HG03342 (cell line): Measurements from ENCODE around the gene GNAL.
"Not testable (repeated sequence)": the region's sequence is repeated elsewhere in the genome, so short reads cannot be mapped to it uniquely, and the experiment has no call there.

Experiments used
- ATAC-seq: cut with Tn5 transposase; IDR thresholded peaks from one replicate; pipeline ENCODE4 v1.9.1; 2021; ENCODE audit warnings: mild to moderate bottlenecking, moderate library complexity; ENCODE audit not compliant: unreplicated experiment

GNAL gene

GRCh38 chr18:11688972-11689668 is at the start of gene GNAL:
Gene GNAL (plus strand): TSS chr18:11689264. CDS start chr18:11689564, 300 bp downstream.
- peak; percentile 77 for ATAC-seq

- not testable (repeated sequence) for ATAC-seq
Observed at GRCh38 chr18:11647310-11647709, 41.8 kb upstream of the GNAL start.

GRCh38 chr18:11647804-11648203 is 41.3 kb upstream of the GNAL start:
- not testable (repeated sequence) for ATAC-seq

- ATAC-seq: no peak
Observed at GRCh38 chr18:11649839-11650238, 39.2 kb upstream of the GNAL start.

GRCh38 chr18:11651899-11652298 is 37.2 kb upstream of the GNAL start:
- no peak for ATAC-seq

- no peak for ATAC-seq
Observed at GRCh38 chr18:11653521-11653920, 35.5 kb upstream of the GNAL start.

DNA sequence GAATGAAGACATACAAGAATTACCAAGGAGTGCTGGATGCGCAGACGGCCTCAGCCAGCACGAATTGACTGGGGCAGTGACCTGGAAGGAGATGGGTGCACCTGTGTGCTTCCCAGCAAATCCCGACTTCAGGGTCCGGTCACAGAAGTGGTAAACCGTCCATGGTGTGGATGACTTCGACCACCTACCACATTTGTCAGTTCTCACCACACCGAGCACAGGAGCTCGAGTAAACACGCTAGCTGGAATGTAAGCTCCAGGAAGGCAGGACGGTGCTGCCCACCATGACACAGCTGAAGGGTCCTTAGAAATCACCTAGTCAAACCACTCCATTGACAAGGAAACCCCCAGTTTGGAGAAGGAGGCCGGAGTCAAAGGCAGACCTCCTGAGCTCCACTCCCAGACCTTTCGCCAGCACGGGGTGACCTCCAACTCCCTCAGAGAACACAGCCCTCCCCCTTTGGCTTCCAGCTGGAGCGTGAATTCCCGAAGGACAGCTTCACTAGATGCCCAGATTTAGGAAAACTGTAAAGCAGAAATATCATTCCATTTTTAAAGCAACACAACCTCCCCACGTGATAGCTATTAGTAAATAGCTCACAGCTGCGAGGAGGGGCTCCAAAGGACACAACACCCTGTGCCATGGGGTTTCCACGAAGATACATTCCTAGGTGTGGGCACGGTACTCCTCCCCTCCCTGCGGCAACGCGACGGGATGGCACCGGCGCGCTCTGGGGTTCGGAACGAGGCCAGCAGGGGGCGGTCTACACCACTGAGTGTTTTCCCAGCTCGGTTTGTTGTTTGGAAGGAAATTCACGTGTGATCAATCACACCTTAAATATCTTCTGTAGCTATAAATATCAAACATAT is 34.1 kb upstream of the GNAL start:
- ATAC-seq: no peak

DNA sequence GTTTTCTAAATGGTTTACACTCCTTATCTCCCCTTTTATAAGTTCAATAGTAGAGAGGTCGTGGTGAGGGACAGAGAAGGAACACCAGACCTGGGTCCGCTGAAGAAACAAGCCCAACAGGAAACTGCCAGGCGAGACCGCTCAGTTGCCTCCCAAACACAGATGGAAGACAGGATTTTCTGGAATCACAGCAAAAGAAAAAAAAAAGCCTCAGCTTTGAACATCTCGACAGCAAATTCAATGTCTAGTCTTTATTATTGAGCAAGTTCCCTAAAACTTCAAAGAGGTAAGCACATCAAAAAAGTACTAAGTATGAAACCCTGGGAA is 33.5 kb upstream of the GNAL start:
- no peak for ATAC-seq

DNA sequence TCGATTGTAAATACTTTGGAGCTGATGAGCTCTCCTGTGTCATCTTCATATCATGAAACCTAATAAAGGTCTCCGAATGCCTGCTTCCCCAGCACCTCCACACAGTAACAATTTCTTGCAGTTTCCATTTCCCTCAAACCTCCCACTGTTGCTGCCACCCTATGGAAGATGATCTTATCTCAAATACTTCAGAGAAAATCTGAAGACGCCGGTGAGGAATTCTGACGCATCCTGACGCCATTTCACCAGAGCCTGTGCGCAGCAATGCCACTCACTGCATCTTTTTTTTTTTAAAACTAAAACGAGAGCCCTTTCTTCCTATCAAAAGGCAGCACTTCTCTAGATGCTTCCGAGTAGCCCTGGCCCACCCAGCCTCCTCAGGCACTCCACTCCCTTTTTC is 31.9 kb upstream of the GNAL start:
- no peak for ATAC-seq

DNA sequence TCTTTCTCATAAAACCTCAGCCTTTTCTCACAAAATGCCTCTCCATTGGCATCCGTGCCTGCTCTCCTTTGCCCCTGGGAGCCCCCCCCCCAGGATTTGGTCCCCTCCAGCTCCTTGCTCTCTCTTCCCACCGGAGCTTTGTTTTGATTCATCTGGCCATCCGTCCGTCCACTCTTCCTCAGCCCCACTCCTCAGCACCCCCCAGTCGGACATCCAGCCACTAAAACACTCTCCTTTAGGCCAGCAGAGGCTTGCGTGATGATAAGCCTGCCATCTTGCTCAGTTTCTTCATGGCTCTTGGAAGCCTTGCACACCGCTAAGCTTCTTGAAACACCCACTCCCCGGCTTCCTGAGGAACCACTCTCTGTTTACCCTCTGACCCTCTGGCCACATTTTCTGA is 31.5 kb upstream of the GNAL start:
- ATAC-seq: no peak

- ATAC-seq: no peak
Observed at GRCh38 chr18:11658019-11658418, 31.0 kb upstream of the GNAL start.

GRCh38 chr18:11658989-11659388 is 30.1 kb upstream of the GNAL start:
- no peak for ATAC-seq

- no peak for ATAC-seq
Observed at GRCh38 chr18:11660691-11661090, 28.4 kb upstream of the GNAL start.

- no peak for ATAC-seq
Observed at GRCh38 chr18:11661430-11661829, 27.6 kb upstream of the GNAL start.

DNA sequence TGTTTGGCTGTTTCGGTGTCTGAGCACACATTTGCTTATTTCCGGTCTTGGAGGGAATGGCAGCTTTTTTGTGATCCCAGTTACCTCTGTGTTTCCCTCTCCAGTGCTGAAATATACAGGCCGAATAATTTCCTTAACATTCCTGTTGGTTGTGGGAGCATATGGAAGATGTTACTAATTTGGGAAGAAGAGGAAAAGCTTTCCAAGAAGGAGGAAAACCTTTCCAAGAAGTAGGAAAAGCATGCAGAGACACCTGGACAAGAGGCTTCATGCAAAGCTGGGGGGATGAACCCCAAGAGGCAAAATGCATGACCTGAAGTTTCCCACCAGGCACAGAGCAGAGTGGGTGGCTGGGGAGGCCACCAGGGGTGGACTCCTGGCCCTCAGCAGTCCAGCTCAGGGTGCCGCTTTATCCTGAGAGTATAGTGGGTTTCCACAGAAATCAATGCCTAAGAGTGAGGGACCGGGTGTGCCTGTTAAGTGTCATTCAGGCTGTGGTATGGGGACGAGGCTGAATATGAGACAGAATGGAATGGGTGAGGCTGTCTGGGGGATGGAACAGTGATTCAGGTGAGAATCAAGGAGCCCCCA is 25.5 kb upstream of the GNAL start:
- no peak for ATAC-seq

DNA sequence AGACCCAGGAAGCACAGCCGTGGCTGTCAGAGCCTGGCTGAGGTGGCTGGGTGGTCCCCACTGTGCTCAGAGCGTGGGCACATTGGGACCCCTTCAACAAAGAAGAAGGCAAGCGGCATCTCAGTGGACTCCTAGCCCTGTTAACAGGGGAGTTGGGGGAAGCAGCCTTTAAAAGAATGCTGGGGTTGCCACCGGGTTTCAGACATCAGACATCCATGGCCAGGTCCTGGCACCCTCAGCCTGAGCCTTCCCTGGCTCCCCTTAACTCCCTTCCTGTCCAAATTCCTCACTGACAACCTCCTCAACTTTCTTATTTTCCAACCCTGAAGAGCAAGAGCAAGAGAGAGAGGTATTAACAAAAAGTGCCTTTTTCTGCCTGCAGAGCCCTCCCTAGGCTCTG is 24.8 kb upstream of the GNAL start:
- no peak for ATAC-seq

GRCh38 chr18:11665146-11665545 is 23.9 kb upstream of the GNAL start:
- ATAC-seq: no peak

GRCh38 chr18:11665587-11665986 is 23.5 kb upstream of the GNAL start:
- ATAC-seq: no peak

DNA sequence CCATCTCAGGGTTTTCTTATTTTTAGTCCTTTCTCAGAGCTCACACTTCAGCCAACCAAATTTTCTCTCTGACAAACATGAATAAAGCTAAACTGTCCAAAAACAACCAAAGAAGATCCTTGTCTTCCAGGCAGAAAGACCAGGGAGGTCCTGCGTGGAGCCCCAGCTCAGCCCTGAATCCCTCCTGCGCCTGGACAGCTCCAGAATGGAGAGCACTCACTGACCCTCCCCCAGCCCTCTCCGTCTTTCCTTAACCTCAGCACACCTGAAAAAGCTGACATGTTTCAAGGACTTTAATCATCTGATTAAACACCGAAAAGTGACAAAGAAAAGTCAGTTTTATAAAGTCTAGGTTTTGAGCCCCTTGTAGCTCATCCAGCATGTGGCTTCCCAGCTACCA is 22.9 kb upstream of the GNAL start:
- ATAC-seq: no peak

- ATAC-seq: no peak
Observed at GRCh38 chr18:11666831-11667230, 22.2 kb upstream of the GNAL start.

DNA sequence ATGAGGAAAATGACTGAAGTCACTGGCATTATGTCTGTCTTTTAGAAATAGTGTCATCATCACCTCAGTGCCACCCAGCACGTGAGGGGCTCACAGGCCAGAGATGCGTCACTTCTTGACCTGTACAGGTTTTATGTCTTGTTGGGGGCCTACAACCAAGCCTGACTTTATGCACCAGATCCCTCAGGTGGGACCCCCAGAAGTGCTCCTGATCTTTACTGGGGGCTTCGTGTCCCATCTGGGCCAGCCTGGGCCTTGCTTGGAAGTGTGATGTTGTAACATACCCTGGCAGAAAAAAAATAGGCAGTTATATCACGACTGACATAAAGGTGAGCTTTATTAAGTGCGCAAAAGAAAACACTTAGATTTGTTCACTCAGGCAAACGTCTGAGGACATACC is 21.5 kb upstream of the GNAL start:
- no peak for ATAC-seq
